Bone marrow (tissue), 2 donors: ENCODE results near the gene MAPK8IP1.
"Not testable (repeated sequence)": the region's sequence is repeated elsewhere in the genome, so short reads cannot be mapped to it uniquely, and the experiment has no call there.

ENCODE experiments used
- DNase-seq, 2 donors: peaks; one replicate each; lab custom pipeline; 2025; lab: John Stamatoyannopoulos, UW

Gene MAPK8IP1

DNA sequence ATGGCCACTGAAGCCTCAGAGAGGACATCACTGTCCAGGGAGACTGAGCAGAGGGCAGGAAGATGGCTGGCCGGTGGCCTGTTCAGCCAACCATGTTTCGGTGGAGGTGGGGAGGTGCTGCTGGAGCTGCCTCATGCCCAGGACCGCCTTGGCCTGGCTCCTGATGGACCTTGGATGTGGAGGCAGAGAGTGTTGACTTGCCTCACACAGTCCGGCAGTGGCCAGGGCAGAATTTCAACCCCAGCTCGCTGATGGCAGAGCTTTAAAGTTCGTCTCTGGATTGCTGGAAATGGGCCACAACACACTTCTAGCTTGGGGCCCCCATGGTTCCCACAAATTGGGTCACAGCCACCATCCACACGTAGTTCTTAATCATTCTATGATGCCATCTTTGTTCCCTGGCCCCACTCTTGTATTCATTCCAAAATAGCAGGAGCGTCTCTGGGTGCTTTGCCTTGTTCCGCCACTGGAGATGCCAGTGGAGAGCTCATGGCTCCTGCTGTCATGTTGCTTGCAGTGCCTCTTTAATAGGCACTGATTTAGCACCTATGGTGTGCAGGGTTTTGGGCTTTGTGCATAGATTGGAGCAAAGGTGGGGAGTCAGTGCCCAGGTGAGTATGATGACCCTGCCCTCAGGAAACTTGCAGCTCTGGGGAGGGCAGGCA lies 5.6 kb downstream of the MAPK8IP1 start:
- no peak for DNase-seq

DNA sequence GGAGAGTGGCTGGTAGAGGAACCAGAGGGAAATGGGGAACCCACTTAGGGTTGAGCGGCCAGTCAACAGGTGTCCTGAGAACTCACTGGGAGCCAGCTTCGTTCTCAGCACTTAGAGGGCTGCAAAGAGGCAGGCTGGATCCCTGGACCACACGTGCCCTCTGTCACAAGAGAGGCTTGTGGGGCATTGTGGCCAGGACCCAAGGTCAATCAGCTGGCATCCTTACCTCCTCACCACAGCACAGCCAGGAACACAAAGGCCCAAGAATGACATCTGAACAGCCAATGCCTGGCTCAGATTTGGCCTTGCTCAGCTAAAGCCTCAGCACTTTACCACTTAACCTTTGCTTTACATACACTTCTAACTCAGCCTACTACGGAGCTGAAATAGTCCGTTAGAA lies 7.4 kb downstream of the MAPK8IP1 start:
- no peak for DNase-seq

DNA sequence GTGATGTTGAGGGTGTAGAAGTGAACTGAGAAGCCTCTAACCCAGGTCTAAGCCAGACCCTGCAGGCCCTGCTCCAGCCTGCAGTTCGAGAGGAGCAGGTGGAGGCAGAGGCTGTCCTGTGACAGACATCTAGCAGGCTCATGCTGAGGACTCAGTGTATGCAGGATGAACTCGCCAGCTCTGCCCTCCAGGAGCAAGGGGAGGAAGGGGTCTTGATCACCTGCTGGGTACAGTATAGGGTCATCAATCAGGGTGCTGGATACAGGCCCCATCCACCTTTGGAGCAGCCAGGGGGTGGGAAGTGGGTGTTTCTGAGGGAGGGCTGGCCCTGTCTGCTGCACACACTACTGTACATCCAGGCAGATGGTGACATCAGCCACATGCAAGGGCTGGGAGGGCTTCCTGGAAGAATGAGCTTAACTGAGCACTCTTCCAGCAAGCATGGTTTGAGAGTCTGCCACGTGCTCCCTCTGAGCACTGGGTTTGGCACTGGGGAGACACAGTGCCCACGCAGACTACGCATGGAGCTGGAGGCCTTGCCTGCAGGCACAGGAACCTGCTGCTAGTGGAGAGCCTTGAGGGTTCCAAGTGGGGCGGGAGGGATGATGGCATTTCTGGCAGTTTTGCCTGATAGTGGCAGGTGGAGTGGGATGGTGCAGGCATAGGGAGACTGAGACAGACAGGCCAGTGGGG lies 9.2 kb downstream of the MAPK8IP1 start:
- DNase-seq: no peak

DNA sequence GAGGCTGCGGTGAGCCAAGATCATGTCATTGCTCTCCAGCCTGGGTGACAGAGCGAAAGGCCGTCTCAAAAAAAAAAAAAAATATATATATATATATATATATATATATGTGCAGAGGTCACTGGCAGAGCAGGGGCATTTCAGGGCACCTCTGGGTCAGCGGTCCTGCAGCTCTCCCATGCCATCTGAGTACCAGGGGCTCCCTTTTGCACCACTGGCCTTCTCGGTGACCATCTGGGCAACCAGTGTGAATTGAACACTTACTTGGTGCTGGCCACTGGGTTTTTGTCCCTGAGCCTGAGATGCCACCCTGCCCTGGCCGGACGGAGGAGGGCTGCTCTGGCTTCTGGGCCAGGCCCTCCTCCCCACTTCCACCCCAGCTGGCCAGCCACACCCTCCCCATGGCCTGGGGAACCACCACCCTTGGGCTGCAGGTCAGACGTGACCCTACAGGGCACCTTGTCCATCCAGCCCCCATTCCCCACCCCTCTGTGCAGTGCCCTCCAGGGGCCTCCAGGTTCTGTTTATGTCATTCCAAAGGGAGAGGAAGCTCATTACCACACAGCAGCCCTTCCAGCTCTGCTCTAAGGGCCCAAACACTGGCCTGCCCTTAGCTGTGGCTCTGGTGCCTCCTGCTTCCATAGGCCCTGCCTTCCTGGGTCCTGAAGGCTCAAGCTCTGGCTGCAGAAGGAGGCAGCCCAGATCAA lies 10.3 kb downstream of the MAPK8IP1 start:
- DNase-seq: no peak

DNA sequence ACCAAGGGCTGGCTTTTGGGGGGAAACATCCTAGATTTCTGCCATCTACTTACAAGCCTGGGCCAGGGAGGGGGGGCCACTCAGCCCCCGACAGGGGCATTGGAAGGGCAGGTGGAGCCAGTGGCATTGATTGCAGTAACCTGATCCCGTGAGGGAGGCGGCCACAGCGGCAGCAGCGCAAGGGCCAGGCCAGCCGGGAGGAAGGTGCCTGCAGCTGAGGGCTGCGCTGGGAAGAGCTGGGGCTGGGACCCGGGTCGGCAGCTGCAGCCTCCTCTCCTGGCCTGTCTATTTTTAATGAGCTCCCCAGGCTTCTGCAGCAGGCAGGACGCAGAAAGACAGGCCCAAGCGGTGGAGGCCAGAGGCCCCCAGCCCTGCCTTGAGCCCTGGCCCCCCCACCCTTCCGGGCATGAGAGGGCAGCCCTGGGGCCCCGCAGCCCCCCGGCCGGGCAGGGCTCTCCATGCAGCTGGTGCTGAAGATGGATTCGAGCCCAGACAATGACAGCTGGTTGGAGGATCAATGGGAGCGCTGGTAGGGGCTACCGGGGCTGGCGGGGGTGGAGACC lies 11.1 kb downstream of the MAPK8IP1 start:
- no peak for DNase-seq

DNA sequence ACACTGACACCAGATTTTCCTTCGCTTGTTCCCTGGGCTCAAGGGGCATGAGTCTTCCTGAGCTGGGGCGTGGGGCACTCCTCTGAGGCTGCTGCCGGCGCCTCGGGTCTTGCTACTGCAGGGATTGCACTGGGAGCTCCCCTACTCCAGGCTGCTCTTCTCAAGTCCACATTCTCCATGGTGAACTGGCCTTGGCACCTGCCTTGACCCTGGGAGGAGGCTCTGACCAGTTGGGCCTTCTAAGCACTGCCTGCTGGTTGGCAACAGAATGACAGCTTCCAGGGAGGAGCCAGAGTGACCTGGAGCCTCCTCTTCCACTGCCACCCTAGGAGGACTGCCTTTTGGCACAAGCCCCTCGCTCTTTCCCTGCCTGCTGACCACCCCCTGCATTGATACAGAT lies 12.1 kb downstream of the MAPK8IP1 start:
- DNase-seq: no peak

DNA sequence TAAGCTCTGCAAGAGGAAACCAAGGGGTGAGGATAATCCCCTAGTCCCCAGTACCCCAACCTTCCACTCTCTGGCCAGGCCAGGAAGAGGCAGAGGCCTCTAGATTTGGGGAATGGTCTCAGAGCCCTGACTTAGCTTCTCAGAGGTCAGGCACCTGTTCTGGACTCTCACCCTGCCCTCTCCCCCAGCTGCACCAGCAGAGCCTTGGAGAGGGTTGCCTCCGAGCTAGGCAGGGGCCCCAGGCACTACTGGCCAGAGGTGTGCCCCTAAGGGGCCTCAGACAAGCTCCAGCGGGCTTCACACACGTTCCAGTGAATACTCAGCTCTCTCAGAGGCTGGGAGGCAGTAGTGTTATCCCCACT lies 13.6 kb downstream of the MAPK8IP1 start:
- no peak for DNase-seq

DNA sequence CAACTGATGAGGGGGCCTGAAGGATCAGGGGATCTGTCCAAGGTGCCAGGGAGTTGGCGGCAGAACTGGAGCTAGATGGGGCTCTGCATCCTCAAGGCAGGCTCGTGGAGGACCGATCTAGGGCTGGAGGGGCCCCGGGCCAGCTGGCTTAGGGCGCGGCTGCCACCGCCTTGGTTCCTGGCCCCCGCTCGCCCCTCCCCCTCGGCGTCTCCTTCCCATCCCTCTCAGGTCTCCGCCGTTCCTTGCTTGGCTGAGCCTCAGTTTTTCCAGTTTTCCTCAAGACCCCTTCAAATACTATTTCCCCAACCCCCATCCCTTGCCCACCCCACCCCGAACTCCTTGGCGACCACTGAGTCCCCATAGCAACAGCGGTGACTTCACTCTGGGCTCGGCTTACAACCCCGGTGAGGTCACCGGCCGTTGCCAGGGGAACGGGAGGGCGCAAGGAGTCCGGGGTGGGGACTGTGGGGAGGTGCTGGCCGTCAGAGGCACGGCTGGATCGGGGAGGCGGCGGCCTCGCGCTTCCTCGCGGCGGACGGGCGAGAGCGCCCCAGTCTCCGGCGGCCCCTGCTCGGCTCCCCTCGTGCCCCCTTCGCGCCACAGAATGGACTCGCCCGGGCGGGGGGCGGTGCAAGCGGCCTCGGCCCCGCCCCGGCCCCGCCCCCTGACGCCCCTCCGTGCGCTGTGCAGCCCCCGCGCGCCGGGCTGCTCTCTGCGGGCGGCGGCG lies 14.2 kb downstream of the MAPK8IP1 start:
- peak in 1 of 2 donors; percentile 42 for DNase-seq

DNA sequence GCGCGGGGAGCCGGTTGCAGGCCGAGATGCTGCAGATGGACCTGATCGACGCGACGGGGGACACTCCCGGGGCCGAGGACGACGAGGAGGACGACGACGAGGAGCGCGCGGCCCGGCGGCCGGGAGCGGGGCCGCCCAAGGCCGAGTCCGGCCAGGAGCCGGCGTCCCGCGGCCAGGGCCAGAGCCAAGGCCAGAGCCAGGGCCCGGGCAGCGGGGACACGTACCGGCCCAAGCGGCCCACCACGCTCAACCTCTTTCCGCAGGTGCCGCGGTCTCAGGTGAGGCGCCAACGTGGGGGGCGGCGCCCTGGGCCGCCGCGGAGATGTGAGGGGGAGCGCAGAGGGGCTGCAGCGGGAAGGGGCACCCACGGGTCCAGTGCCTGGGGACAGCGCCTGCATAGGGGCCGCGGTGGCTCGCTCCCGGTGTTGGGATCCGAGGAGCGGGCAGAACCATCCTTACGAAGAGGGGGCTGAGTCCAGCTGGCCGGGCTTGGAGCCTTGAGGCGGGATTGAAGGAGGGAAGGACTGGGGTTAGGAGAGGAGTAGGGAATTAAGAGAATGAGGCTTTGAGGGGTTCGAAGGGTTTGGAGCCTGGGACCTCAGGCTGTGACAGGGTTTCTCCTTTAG lies 14.8 kb downstream of the MAPK8IP1 start:
- DNase-seq: not testable (repeated sequence)

DNA sequence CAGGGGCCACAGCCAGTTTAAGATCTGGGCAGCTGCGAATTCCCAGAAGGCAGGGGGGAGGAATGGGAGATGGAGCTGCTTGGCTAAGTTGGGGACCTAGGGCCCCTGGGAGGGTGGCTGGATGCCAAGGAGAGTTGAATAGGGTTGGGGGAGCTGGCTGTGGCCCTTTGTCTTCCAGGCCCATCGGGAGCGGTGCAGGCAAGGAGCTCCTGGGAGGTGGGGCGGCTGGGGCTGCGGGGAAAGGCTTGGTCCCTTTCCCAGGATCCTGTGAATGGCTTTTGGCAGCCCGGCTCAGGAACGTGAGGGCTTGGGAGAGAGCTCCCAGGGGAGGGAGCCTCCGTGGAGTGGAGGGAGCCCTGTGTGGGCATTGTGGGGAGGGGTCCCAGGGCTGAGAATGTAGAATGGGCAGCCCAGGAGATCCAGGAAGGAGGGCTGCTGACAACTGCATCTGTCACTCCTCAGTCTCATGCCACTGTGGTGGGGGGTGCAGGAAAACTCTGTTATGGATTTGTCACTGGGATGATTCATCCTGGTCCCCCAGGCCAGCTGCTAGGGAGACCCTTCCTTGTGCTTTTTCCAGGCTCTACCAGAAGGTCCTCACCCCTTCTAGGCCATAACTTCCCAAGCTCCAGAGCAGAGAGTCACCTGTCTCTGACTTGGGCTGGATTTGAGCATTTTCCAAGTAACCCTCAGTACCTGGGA lies 15.6 kb downstream of the MAPK8IP1 start:
- no peak for DNase-seq

DNA sequence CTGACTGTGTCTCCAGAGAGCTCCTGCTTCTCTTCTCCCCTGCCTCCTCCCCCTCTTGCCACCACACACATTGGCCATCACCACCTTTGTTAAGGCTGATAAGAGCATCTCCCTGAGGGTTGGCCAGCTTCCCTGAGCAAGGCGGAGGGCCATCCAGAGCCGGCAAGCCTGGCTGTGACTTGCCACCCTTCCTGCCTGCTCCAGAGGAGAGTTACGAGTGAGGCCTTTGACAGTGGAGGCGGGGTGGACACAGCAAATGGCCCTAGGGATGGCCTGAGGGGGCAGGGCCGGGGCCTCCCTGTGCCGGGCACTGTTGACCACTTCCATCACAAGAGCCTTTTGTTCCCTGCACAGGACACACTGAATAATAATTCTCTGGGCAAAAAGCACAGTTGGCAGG lies 16.2 kb downstream of the MAPK8IP1 start:
- no peak for DNase-seq

DNA sequence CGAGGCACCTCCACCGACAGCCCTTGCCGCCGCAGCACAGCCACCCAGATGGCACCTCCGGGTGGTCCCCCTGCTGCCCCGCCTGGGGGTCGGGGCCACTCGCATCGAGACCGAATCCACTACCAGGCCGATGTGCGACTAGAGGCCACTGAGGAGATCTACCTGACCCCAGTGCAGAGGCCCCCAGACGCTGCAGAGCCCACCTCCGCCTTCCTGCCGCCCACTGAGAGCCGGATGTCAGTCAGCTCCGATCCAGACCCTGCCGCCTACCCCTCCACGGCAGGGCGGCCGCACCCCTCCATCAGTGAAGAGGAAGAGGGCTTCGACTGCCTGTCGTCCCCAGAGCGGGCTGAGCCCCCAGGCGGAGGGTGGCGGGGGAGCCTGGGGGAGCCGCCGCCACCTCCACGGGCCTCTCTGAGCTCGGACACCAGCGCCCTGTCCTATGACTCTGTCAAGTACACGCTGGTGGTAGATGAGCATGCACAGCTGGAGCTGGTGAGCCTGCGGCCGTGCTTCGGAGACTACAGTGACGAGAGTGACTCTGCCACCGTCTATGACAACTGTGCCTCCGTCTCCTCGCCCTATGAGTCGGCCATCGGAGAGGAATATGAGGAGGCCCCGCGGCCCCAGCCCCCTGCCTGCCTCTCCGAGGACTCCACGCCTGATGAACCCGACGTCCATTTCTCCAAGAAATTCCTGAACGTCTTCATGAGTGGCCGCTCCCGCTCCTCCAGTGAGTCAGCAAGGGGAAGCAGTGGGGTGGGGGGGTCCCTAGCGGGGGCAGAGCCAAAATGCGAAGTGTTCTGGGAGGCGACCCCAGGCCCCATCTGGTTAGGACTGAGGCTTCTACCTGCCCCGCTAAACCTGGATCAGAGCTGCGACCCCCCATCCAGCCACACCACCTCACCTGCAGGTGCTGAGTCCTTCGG lies 17.3 kb downstream of the MAPK8IP1 start:
- no peak for DNase-seq

DNA sequence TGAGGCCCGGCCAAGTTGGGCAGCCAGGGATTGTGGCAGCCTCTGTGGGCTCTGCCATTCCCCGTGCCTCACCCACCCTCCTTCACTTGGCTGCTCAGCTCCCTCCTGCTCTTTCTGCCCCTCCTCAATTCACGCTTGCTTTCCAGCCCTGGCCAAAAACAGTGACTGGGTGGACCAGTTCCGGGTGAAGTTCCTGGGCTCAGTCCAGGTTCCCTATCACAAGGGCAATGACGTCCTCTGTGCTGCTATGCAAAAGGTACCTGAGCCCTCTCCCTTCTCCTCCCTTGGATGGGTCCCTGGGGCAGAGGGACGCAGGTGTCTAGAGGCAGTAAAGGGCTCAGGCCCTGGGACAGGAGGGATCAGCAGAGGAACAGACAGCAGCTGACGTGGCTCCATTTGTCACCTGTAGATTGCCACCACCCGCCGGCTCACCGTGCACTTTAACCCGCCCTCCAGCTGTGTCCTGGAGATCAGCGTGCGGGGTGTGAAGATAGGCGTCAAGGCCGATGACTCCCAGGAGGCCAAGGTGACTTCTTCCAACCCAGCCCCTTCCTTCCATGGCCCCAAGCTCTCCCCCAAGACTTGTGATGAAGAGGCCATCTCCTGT lies 19.0 kb downstream of the MAPK8IP1 start:
- DNase-seq: no peak

DNA sequence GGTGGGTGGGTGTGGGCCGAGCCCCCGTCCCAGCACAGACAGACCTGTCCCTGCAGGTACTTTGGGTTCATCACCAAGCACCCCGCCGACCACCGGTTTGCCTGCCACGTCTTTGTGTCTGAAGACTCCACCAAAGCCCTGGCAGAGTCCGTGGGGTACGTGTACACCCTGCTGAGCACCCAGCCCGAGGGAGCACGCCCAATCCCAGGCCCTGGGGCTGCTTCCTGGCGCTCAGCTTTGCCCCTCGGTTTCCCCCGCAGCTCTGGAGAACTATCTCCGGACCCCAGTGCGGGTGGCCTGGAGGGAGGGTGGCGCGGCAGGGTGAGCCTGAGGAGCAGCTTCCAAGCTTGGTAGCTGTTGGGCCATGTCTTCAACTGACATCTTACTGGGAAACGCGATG lies 19.6 kb downstream of the MAPK8IP1 start:
- no peak for DNase-seq

DNA sequence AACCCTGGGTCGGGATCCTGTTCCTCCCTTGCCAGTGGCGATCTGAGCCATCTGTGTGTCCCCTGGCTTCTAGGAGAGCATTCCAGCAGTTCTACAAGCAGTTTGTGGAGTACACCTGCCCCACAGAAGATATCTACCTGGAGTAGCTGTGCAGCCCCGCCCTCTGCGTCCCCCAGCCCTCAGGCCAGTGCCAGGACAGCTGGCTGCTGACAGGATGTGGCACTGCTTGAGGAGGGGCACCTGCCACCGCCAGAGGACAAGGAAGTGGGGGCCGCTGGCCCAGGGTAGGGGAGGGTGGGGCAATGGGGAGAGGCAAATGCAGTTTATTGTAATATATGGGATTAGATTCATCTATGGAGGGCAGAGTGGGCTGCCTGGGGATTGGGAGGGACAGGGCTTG lies 20.1 kb downstream of the MAPK8IP1 start:
- DNase-seq: not testable (repeated sequence)

DNA sequence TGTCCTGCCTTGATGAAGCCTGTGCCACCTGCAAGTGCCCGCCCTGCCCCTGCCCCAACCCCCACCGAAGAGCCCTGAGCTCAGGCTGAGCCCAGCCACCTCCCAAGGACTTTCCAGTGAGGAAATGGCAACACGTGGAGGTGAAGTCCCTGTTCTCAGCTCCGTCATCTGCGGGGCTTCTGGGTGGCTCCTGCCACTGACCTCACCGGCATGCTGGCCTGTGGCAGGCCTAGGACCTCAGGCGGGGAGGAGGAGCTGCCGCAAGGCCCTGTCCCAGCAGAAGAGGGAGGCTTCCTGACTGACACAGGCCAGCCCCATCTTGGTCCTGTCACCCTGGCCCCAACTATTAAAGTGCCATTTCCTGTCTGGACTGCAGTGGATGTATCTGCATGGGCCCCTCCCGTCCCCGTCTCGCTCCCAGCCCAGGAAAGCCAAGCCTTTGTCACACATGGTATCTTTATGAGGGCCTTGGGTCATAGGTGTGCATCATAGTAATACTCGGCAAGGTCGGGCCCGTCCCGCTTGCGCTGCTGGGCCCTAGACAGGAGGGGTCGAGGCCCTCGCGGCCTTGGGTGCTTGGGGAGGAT lies 20.7 kb downstream of the MAPK8IP1 start:
- no peak for DNase-seq

DNA sequence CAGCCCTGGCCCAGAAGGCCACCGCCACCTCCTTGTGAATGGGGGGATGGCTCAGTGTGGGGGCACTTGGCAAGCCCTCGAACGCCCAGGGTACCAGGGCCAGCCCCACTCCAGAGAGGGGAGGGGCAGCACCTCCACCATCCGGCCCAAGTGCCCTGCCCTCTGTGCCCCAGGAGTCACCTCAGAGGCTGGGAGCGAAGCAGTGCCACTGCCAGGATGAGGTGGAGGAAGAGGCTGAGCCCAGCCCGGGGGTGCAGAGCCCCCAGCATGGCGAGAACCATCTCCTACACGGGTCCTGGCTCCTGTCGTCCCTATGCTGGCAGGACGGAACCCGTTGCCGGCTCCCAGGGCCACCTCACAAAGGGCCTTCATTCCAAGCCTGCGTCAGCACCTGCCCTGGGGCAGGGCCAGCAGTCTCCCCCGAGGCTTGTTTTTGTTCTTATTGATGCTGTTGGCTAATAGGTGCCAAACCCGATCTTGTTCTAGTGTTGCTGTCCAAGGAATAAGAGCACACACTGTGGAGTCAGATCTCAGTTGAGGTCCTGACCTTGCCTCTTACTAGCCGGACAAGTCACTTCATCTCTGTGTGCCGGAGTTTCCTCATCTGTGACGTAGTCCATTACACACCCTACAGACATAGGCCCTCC lies 21.6 kb downstream of the MAPK8IP1 start, which contains the start of gene FREY1:
FREY1 (minus strand) TSS at position 307 of the 647 bp plus-strand sequence; CDS start at position 281, 26 bp downstream.
- no peak for DNase-seq

DNA sequence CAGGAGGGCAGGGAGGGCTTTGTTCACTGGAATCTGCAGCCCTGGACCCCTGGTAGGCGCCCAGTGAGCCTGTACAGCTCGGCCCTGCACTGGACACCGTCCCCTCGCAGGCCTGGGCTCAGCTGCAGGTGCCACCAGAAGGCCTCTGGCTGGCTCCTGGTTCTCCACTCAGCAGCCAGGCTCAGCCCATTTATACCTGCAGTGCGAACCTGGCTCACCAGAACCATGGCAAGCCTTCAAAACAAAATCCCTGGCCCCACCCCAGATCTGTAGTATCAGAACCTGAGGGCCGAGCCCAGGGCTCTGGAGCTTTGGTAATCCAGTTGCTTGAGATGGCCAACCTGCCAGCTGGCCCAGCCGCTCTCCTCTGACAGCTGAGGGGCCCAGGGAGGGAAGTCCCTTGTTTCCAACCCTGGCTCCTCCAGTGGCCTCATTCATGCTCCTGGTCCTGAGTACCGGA lies 22.5 kb downstream of the MAPK8IP1 start:
- no peak for DNase-seq
